GM21526 (cell line): ENCODE results near the gene MOB3A.
"Not testable (repeated sequence)": the region's sequence is repeated elsewhere in the genome, so short reads cannot be mapped to it uniquely, and the experiment has no call there.

Source experiments
- ATAC-seq: cut with Tn5 transposase; IDR thresholded peaks from one replicate; pipeline ENCODE4 v1.9.1; 2021; ENCODE audit warnings: moderate library complexity; ENCODE audit not compliant: unreplicated experiment, low FRiP score

Gene MOB3A

GRCh38 chr19:2037651-2038255, 58.4 kb downstream of the MOB3A start:
- no peak for ATAC-seq

GRCh38 chr19:2036424-2036823, 59.7 kb downstream of the MOB3A start:
- no peak for ATAC-seq

- no peak for ATAC-seq
Observed at GRCh38 chr19:2035590-2035991, 60.5 kb downstream of the MOB3A start.

- no peak for ATAC-seq
Observed at GRCh38 chr19:2034729-2035589, 61.2 kb downstream of the MOB3A start.

GRCh38 chr19:2034253-2034652, 61.9 kb downstream of the MOB3A start:
- not testable (repeated sequence) for ATAC-seq

- ATAC-seq, result no peak
Observed at GRCh38 chr19:2033825-2034159, 62.3 kb downstream of the MOB3A start.

- no peak for ATAC-seq
Observed at GRCh38 chr19:2033115-2033824, 62.9 kb downstream of the MOB3A start.

- no peak for ATAC-seq
Observed at GRCh38 chr19:2032296-2032941, 63.7 kb downstream of the MOB3A start.

GRCh38 chr19:2027361-2027760, 68.8 kb downstream of the MOB3A start:
- no peak for ATAC-seq

- ATAC-seq, result no peak
Observed at GRCh38 chr19:2026770-2027169, 69.4 kb downstream of the MOB3A start.

- no peak for ATAC-seq
Observed at GRCh38 chr19:2022289-2022688, 73.8 kb downstream of the MOB3A start.

GRCh38 chr19:2021453-2022140, 74.5 kb downstream of the MOB3A start:
- ATAC-seq, result no peak
